NCI-H526 treated with DMSO at 0.1 percent for 48 hours (cell line): ENCODE data around the gene POLK.
"Not testable (repeated sequence)": the region's sequence is repeated elsewhere in the genome, so short reads cannot be mapped to it uniquely, and the experiment has no call there.

ENCODE experiments used
- DNase-seq: peaks from one replicate; lab custom pipeline; 2025; lab: John Stamatoyannopoulos, UW

The POLK gene

GRCh38 chr5:75510836-75511434 lies 756 bp upstream of the POLK start:
- no peak for DNase-seq

GRCh38 chr5:75512383-75513074 lies 838 bp downstream of the POLK start:
- DNase-seq, result no peak

GRCh38 chr5:75513841-75514240 lies 2.1 kb downstream of the POLK start:
- no peak for DNase-seq

GRCh38 chr5:75514323-75514722 lies 2.6 kb downstream of the POLK start:
- no peak for DNase-seq

- no peak for DNase-seq
Measured at GRCh38 chr5:75519761-75520160, 8.1 kb downstream of the POLK start.

- DNase-seq, result no peak
Measured at GRCh38 chr5:75521195-75521594, 9.5 kb downstream of the POLK start.

GRCh38 chr5:75522025-75522424 lies 10.3 kb downstream of the POLK start:
- no peak for DNase-seq

GRCh38 chr5:75522542-75522941 lies 10.9 kb downstream of the POLK start:
- DNase-seq, result no peak

- no peak for DNase-seq
Measured at GRCh38 chr5:75523275-75523674, 11.6 kb downstream of the POLK start.

- no peak for DNase-seq
Measured at GRCh38 chr5:75524071-75524470, 12.4 kb downstream of the POLK start.

GRCh38 chr5:75524591-75524990 lies 12.9 kb downstream of the POLK start:
- no peak for DNase-seq

GRCh38 chr5:75525344-75525743 lies 13.7 kb downstream of the POLK start:
- DNase-seq, result no peak

GRCh38 chr5:75526070-75526469 lies 14.4 kb downstream of the POLK start:
- no peak for DNase-seq

GRCh38 chr5:75529185-75529584 lies 17.5 kb downstream of the POLK start:
- DNase-seq, result no peak

GRCh38 chr5:75532190-75532589 lies 20.5 kb downstream of the POLK start:
- no peak for DNase-seq

GRCh38 chr5:75533716-75534115 lies 22.0 kb downstream of the POLK start:
- not testable (repeated sequence) for DNase-seq

GRCh38 chr5:75534734-75535133 lies 23.0 kb downstream of the POLK start:
- no peak for DNase-seq

GRCh38 chr5:75536147-75536546 lies 24.5 kb downstream of the POLK start:
- no peak for DNase-seq

GRCh38 chr5:75536694-75537360 lies 25.1 kb downstream of the POLK start:
- no peak for DNase-seq

- DNase-seq, result no peak
Measured at GRCh38 chr5:75538211-75538610, 26.5 kb downstream of the POLK start.

- no peak for DNase-seq
Measured at GRCh38 chr5:75545131-75545530, 33.4 kb downstream of the POLK start.

GRCh38 chr5:75546830-75547229 lies 35.1 kb downstream of the POLK start:
- no peak for DNase-seq

- no peak for DNase-seq
Measured at GRCh38 chr5:75547812-75548211, 36.1 kb downstream of the POLK start.
